ENCODE data around the gene VIT.

Gene VIT

GRCh38 chr2:36754578-36754977 lies 58.1 kb downstream of the VIT start:
- no peak for TF ChIP-seq CTCF (IDR thresholded peaks at IDR 0.05; ENCODE audit: low read depth, low read length, missing control alignments)
- in situ Hi-C loops (cut with HindIII; ENCODE audit: low sequenced_read_pairs), result no loop called here
- no peak for DNase-seq (ENCODE audit: low read depth)
- H3K4me3 ChIP-seq (ENCODE audit: low read depth, low read length), result no peak overlapping the region

- no peak overlapping the region for H3K4me3 ChIP-seq (ENCODE audit: low read depth, low read length)
- no peak for TF ChIP-seq CTCF (IDR thresholded peaks at IDR 0.05; ENCODE audit: low read depth, low read length, missing control alignments)
- in situ Hi-C loops (cut with HindIII; ENCODE audit: low sequenced_read_pairs), result no loop called here
- DNase-seq (ENCODE audit: low read depth), result peak; percentile 8
Measured at GRCh38 chr2:36756438-36756837, 59.9 kb downstream of the VIT start.

- no peak overlapping the region for H3K4me3 ChIP-seq (ENCODE audit: low read depth, low read length)
- no peak for DNase-seq (ENCODE audit: low read depth)
- TF ChIP-seq CTCF (IDR thresholded peaks at IDR 0.05; ENCODE audit: low read depth, low read length, missing control alignments), result no peak
- in situ Hi-C loops (cut with HindIII; ENCODE audit: low sequenced_read_pairs), result no loop called here
Measured at GRCh38 chr2:36762764-36763490, 66.4 kb downstream of the VIT start.

GRCh38 chr2:36769106-36769505 lies 72.6 kb downstream of the VIT start:
- no peak for TF ChIP-seq CTCF (IDR thresholded peaks at IDR 0.05; ENCODE audit: low read depth, low read length, missing control alignments)
- DNase-seq (ENCODE audit: low read depth), result no peak
- in situ Hi-C loops (cut with HindIII; ENCODE audit: low sequenced_read_pairs), result no loop called here
- H3K4me3 ChIP-seq (ENCODE audit: low read depth, low read length), result no peak overlapping the region

- in situ Hi-C loops (cut with HindIII; ENCODE audit: low sequenced_read_pairs), result no loop called here
- no peak overlapping the region for H3K4me3 ChIP-seq (ENCODE audit: low read depth, low read length)
- DNase-seq (ENCODE audit: low read depth), result no peak
- peak; percentile 33 for TF ChIP-seq CTCF (IDR thresholded peaks at IDR 0.05; ENCODE audit: low read depth, low read length, missing control alignments)
Measured at GRCh38 chr2:36770542-36771287, 74.2 kb downstream of the VIT start.

GRCh38 chr2:36771671-36772070 lies 75.2 kb downstream of the VIT start:
- no peak for DNase-seq (ENCODE audit: low read depth)
- TF ChIP-seq CTCF (IDR thresholded peaks at IDR 0.05; ENCODE audit: low read depth, low read length, missing control alignments), result no peak
- no peak overlapping the region for H3K4me3 ChIP-seq (ENCODE audit: low read depth, low read length)
- in situ Hi-C loops (cut with HindIII; ENCODE audit: low sequenced_read_pairs), result no loop called here

Data from astrocyte of the cerebellum (primary cell).